ENCODE measurements around the gene TRIP12.

DNA sequence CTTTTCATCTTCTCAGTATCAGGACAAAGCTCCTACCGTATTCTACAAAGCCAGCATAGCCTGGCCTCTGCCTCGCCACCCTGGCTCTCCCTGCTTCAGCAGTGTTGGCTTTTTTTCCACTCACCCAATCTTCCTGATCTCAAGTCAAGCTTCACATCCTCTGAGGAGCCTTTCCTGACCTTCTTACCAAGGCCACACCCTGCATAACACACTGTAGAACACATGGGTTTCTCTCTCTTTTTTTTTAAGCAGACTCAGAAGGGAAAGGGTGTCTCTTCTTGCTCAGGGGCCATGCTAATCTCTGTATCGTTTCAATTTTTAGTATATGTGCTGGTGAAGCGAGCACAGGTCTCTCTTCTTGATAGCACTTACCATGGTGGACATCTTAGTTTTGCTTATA lies 15.7 kb upstream of the TRIP12 start:
- TF ChIP-seq, protein P1, sequence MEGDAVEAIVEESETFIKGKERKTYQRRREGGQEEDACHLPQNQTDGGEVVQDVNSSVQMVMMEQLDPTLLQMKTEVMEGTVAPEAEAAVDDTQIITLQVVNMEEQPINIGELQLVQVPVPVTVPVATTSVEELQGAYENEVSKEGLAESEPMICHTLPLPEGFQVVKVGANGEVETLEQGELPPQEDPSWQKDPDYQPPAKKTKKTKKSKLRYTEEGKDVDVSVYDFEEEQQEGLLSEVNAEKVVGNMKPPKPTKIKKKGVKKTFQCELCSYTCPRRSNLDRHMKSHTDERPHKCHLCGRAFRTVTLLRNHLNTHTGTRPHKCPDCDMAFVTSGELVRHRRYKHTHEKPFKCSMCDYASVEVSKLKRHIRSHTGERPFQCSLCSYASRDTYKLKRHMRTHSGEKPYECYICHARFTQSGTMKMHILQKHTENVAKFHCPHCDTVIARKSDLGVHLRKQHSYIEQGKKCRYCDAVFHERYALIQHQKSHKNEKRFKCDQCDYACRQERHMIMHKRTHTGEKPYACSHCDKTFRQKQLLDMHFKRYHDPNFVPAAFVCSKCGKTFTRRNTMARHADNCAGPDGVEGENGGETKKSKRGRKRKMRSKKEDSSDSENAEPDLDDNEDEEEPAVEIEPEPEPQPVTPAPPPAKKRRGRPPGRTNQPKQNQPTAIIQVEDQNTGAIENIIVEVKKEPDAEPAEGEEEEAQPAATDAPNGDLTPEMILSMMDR (IDR thresholded peaks at IDR 0.05): no peak
- TF ChIP-seq EZH2 (IDR thresholded peaks at IDR 0.05; ENCODE audit: borderline replicate concordance, insufficient read depth, low read depth, low read length, poor library complexity, severe bottlenecking): no peak
